SK-N-SH (cell line): Measurements from ENCODE around the gene MAN2B1. TPM values are rescaled to one million over a fixed set of nuclear protein-coding genes. Genes with fewer than 3 reads are reported as not detected.

ENCODE experiments used
- CTCF ChIA-PET: fragments of 300-600, 350-600 bp; formaldehyde crosslinking; extraction: SDS; loops from one replicate; lab custom pipeline; 2021; lab: Yijun Ruan, JAX
- POLR2A ChIA-PET: fragments of 350-600 bp; sonication (Branson Sonifier 250); formaldehyde crosslinking; extraction: SDS; loops from one replicate; lab custom pipeline; 2020; ENCODE audit warnings: antibody characterized with exemption, inconsistent platforms; lab: Yijun Ruan, JAX
- DNase-seq: peaks from one replicate; pipeline ENCODE4 v3.0.0; 2012
- H2AFZ ChIP-seq: fragments of 200-600 bp; sonication (generic); 2 replicates; pipeline ENCODE4 v1.8.1; 2016; ENCODE audit warnings: antibody characterized with exemption, mild to moderate bottlenecking, low read depth
- H3F3A ChIP-seq: fragments of 200-600 bp; sonication (generic); replicated peaks from 2 replicates; pipeline ENCODE3; 2016; ENCODE audit warnings: antibody characterized with exemption, mild to moderate bottlenecking; ENCODE audit not compliant: insufficient read depth
- H3K27ac ChIP-seq, 2 experiments: fragments of 200-500 bp in 1 of 2; fragments of 200-600 bp in 1 of 2; sonication (Bioruptor generic) in 1 of 2; sonication (generic), shearing (Covaris generic) in 1 of 2; 2 replicates each; pipeline versions ENCODE4 v1.5.1 to v1.6.1; 2014 to 2016; ENCODE audit warnings: low read depth in 2 of 2, inconsistent platforms in 1 of 2, low read length in 1 of 2, mild to moderate bottlenecking in 1 of 2, mixed read lengths in 1 of 2
- H3K27me3 ChIP-seq: fragments of 200-600 bp; sonication (generic), shearing (Covaris generic); 2 replicates; pipeline ENCODE4 v1.6.1; 2016; ENCODE audit warnings: mixed run types; ENCODE audit not compliant: insufficient read depth
- H3K36me3 ChIP-seq, 2 experiments: fragments of 200-500 bp in 1 of 2; fragments of 200-600 bp in 1 of 2; sonication (Bioruptor generic) in 1 of 2; sonication (generic) in 1 of 2; replicated peaks in 1 of 2; 2 replicates each; pipeline versions ENCODE3 to v1.5.1; 2014 to 2016; ENCODE audit warnings: low read length in 1 of 2, mild to moderate bottlenecking in 1 of 2; ENCODE audit not compliant: insufficient read depth in 2 of 2, control insufficient read depth in 1 of 2
- H3K4me1 ChIP-seq, 2 experiments: fragments of 200-500 bp in 1 of 2; fragments of 200-600 bp in 1 of 2; sonication (Bioruptor generic) in 1 of 2; sonication (generic), shearing (Covaris generic) in 1 of 2; 2 replicates each; pipeline versions ENCODE4 v1.5.1 to v1.6.1; 2014 to 2016; ENCODE audit warnings: low read depth in 1 of 2, low read length in 1 of 2, mixed run types in 1 of 2; ENCODE audit not compliant: insufficient read depth in 2 of 2, control insufficient read depth in 1 of 2
- H3K4me2 ChIP-seq: fragments of 200-600 bp; sonication (generic), shearing (Covaris generic); 2 replicates; pipeline ENCODE4 v1.6.1; 2017; ENCODE audit warnings: mixed run types
- H3K4me3 ChIP-seq, 2 experiments: fragments of 200-500 bp in 1 of 2; fragments of 200-600 bp in 1 of 2; sonication (Bioruptor generic) in 1 of 2; sonication (generic), shearing (Covaris generic) in 1 of 2; 2 replicates each; pipeline versions ENCODE4 v1.5.1 to v1.8.1; 2014 to 2016; ENCODE audit warnings: low read depth in 2 of 2, inconsistent platforms in 1 of 2, low read length in 1 of 2, mild to moderate bottlenecking in 1 of 2, mixed read lengths in 1 of 2, moderate library complexity in 1 of 2
- H3K79me2 ChIP-seq: fragments of 200-600 bp; sonication (generic); 2 replicates; pipeline ENCODE4 v1.8.1; 2017; ENCODE audit warnings: mild to moderate bottlenecking; ENCODE audit not compliant: insufficient read depth
- H3K9ac ChIP-seq: fragments of 200-600 bp; sonication (generic); 2 replicates; pipeline ENCODE4 v1.6.1; 2017; ENCODE audit warnings: mixed run types
- H3K9me2 ChIP-seq: fragments of 200-600 bp; sonication (generic); 2 replicates; pipeline ENCODE4 v1.6.1; 2017; ENCODE audit warnings: mixed run types
- H3K9me3 ChIP-seq: fragments of 200-600 bp; sonication (generic); 2 replicates; pipeline ENCODE4 v1.6.1; 2017; ENCODE audit warnings: mixed run types, mild to moderate bottlenecking, moderate library complexity
- H4K20me1 ChIP-seq: fragments of 200-600 bp; sonication (generic); 2 replicates; pipeline ENCODE4 v1.6.1; 2017; ENCODE audit warnings: mild to moderate bottlenecking, mixed run types; ENCODE audit not compliant: insufficient read depth
- CHD2 ChIP-seq: fragments of 150-350 bp; IDR thresholded peaks from 2 replicates; pipeline ENCODE4 v1.6.1; 2018; ENCODE audit warnings: low read length; ENCODE audit not compliant: partially characterized antibody
- ELF1 ChIP-seq: IDR thresholded peaks from 2 replicates; pipeline ENCODE4 v1.4.0; 2012
- EP300 ChIP-seq, 2 experiments: IDR thresholded peaks; 2 replicates each; pipeline versions ENCODE4 v1.4.0 to v1.6.1; 2012; ENCODE audit warnings: borderline replicate concordance in 1 of 2, low read depth in 1 of 2, low read length in 1 of 2
- EZH2phosphoT487 ChIP-seq: fragments of 200-600 bp; sonication (generic); IDR thresholded peaks from 2 replicates; pipeline ENCODE4 v1.6.1; 2017; ENCODE audit warnings: low read depth, mixed run types, mild to moderate bottlenecking, antibody characterized with exemption, moderate library complexity, borderline replicate concordance
- FOSL2 ChIP-seq: IDR thresholded peaks from 2 replicates; pipeline ENCODE4 v1.4.0; 2012; ENCODE audit warnings: low read depth, mild to moderate bottlenecking, moderate library complexity, borderline replicate concordance
- FOXJ3 ChIP-seq: sonication (generic); formaldehyde crosslinking; IDR thresholded peaks from 2 replicates; pipeline ENCODE4 v1.5.1; 2020; ENCODE audit warnings: mild to moderate bottlenecking, missing genetic modification reagents
- GABPA ChIP-seq: IDR thresholded peaks from 2 replicates; pipeline ENCODE4 v1.4.0; 2012; ENCODE audit warnings: low read depth, mild to moderate bottlenecking
- IRF3 ChIP-seq: fragments of 150-350 bp; IDR thresholded peaks from 2 replicates; pipeline ENCODE4 v1.6.1; 2016; ENCODE audit warnings: mild to moderate bottlenecking, low read depth, low read length
- MAX ChIP-seq: IDR thresholded peaks from 2 replicates; pipeline ENCODE4 v1.4.0; 2012; ENCODE audit warnings: low read depth
- NFIC ChIP-seq: IDR thresholded peaks from 2 replicates; pipeline ENCODE4 v1.4.0; 2012; ENCODE audit warnings: borderline replicate concordance
- NRF1 ChIP-seq: IDR thresholded peaks from 2 replicates; pipeline ENCODE4 v1.6.1; 2012; ENCODE audit warnings: low read depth, mild to moderate bottlenecking, low read length
- POLR2AphosphoS5 ChIP-seq: IDR thresholded peaks from 2 replicates; pipeline ENCODE4 v1.6.1; 2012; ENCODE audit warnings: low read depth, low read length
- RAD21 ChIP-seq: IDR thresholded peaks from 2 replicates; pipeline ENCODE4 v1.6.1; 2012; ENCODE audit warnings: mild to moderate bottlenecking, low read length
- REST ChIP-seq: IDR thresholded peaks from 2 replicates; pipeline ENCODE4 v1.6.1; 2012; ENCODE audit warnings: mild to moderate bottlenecking, low read depth, low read length, moderate library complexity
- SMC3 ChIP-seq: IDR thresholded peaks from 2 replicates; pipeline ENCODE4 v1.6.1; 2012; ENCODE audit warnings: low read depth, low read length, improper control_type of control experiment
- TCF12 ChIP-seq: IDR thresholded peaks from 2 replicates; pipeline ENCODE4 v1.4.0; 2012
- TEAD4 ChIP-seq: IDR thresholded peaks from 2 replicates; pipeline ENCODE4 v1.4.0; 2012; ENCODE audit warnings: mild to moderate bottlenecking, borderline replicate concordance; ENCODE audit not compliant: insufficient read depth
- whole genome bisulfite sequencing: methylation state at CpG from one replicate; pipeline ENCODE4 v1.1.6; 2017; ENCODE audit warnings: low lambda C conversion rate; 5-methylcytosine and 5-hydroxymethylcytosine counted together
- polyA plus RNA-seq, 3 experiments: library from polyadenylated mRNA; depleted of rRNA; stranded (reverse); fragments of >200 nt; gene quantifications; 2 replicates each; pipeline ENCODE4 v1.2.3, GENCODE V29; 2012
- TF ChIP-seq, protein P1 (sequence below): fragments of 200-600 bp; sonication (generic); IDR thresholded peaks from 2 replicates; pipeline ENCODE4 v1.6.1; 2017; ENCODE audit warnings: antibody characterized with exemption, mild to moderate bottlenecking, moderate library complexity
- TF ChIP-seq, protein P2 (sequence below): IDR thresholded peaks from 2 replicates; pipeline ENCODE4 v1.4.0; 2012; ENCODE audit warnings: low read depth, borderline replicate concordance

Gene MAN2B1
- polyA plus RNA-seq, 1 of the 3 experiments (the other 2 are of a cell fraction): 47.0 TPM

GRCh38 chr19:12607631-12608030, 58.9 kb downstream of the MAN2B1 start:
- CTCF ChIA-PET: interaction anchor here (1.4 kb wide), 1 partner anchor 32 kb away, joined by 3 read pairs; no protein-coding TSS in a partner anchor
- H3K36me3 ChIP-seq: peaks cover 3 to 37% of the 10 kb centered on the region in 2 experiments
- no peaks in the 10 kb centered on the region for H4K20me1 ChIP-seq
- H2AFZ ChIP-seq: no peak overlapping the region
- no peaks in the 10 kb centered on the region for H3K9me2 ChIP-seq
- H3K4me1 ChIP-seq: peaks cover 2 to 6% of the 10 kb centered on the region in 2 experiments; a peak in 3 of 4 replicates
- no peaks in the 10 kb centered on the region for H3K27me3 ChIP-seq
- no peak overlapping the region for H3K4me3 ChIP-seq
- TF ChIP-seq, protein P1, sequence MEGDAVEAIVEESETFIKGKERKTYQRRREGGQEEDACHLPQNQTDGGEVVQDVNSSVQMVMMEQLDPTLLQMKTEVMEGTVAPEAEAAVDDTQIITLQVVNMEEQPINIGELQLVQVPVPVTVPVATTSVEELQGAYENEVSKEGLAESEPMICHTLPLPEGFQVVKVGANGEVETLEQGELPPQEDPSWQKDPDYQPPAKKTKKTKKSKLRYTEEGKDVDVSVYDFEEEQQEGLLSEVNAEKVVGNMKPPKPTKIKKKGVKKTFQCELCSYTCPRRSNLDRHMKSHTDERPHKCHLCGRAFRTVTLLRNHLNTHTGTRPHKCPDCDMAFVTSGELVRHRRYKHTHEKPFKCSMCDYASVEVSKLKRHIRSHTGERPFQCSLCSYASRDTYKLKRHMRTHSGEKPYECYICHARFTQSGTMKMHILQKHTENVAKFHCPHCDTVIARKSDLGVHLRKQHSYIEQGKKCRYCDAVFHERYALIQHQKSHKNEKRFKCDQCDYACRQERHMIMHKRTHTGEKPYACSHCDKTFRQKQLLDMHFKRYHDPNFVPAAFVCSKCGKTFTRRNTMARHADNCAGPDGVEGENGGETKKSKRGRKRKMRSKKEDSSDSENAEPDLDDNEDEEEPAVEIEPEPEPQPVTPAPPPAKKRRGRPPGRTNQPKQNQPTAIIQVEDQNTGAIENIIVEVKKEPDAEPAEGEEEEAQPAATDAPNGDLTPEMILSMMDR: no peak
- no peak for TF ChIP-seq FOSL2
- no peak for TF ChIP-seq REST
- TF ChIP-seq EP300 (IDR thresholded peaks at IDR 0.05; ENCODE audit: borderline replicate concordance in 1 of 2, low read depth in 1 of 2, low read length in 1 of 2): no peak
- no peak for TF ChIP-seq POLR2AphosphoS5
- TF ChIP-seq ELF1: no peak
- TF ChIP-seq TCF12: no peak
- TF ChIP-seq NRF1: no peak
- TF ChIP-seq TEAD4: no peak
- no peak for TF ChIP-seq NFIC
- TF ChIP-seq RAD21: no peak
- TF ChIP-seq MAX: no peak
- TF ChIP-seq IRF3: no peak
- no peak for TF ChIP-seq FOXJ3 (CRISPR knock-in tag)
- no peak for TF ChIP-seq CHD2
- no peak for TF ChIP-seq GABPA
- TF ChIP-seq SMC3: no peak
- TF ChIP-seq, protein P2, sequence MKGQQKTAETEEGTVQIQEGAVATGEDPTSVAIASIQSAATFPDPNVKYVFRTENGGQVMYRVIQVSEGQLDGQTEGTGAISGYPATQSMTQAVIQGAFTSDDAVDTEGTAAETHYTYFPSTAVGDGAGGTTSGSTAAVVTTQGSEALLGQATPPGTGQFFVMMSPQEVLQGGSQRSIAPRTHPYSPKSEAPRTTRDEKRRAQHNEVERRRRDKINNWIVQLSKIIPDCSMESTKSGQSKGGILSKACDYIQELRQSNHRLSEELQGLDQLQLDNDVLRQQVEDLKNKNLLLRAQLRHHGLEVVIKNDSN: no peak
- TF ChIP-seq EZH2phosphoT487: no peak
- TF ChIP-seq, all 33 proteins: peak for 0
- 92% methylated on average over 3 of the region's 3 CpGs for WGBS
- Histone ChIP-seq H3K4me2 (no peak overlapping the region), H3K27ac (no peak overlapping the region), H3F3A (peaks cover 11% of the 10 kb centered on the region), H3K9me3 (no peaks in the 10 kb centered on the region), H3K9ac (no peak overlapping the region), H3K79me2 (peaks cover 34% of the 10 kb centered on the region)
- DNase-seq: no peak
- POLR2A ChIA-PET: interaction anchor here (0.5 to 0.6 kb wide), 2 partner anchors 40 to 413 kb away, joined by 3 to 4 read pairs; no protein-coding TSS in a partner anchor
